ENCODE results near the gene CCNI2. TPM values are rescaled to one million over a fixed set of nuclear protein-coding genes. Genes with fewer than 3 reads are reported as not detected.

The CCNI2 gene
- total RNA-seq, 3 donors from 2014 or later: 0.98 to 2.0 TPM; not detected in 1

DNA sequence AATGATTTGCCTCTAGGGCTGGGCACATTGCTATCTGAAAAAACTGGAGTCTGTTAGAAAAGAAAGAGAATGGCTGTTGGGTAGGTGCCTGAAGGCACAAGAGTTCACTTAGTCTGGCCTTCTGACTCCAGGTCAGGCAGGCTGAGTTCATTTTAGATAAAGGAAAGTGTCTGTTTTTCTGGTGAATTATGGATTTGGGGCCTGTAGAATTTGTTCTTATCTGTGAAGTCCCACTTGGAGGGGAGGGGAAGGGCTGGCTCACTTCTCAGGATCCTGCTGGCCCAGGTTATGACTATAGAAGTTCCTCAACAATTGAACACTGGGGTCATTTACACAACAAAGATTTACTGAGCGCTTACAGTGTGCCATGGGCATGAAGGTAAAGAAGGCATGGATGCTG, 41.3 kb downstream of the CCNI2 start:
- no peak overlapping the region for H3K27ac ChIP-seq
- H3K27me3 ChIP-seq: no peaks in the 10 kb centered on the region
- no peak overlapping the region for H3K4me3 ChIP-seq
- no peaks in the 10 kb centered on the region for H3K36me3 ChIP-seq
- H3K4me1 ChIP-seq: no peaks in the 10 kb centered on the region
- DNase-seq (ENCODE audit: low spot score in 2 of 2): no peak
- TF ChIP-seq POLR2AphosphoS5 (IDR thresholded peaks at IDR 0.05) (no peak), POLR2A (IDR thresholded peaks at IDR 0.05) (no peak)
- TF ChIP-seq, protein P1, sequence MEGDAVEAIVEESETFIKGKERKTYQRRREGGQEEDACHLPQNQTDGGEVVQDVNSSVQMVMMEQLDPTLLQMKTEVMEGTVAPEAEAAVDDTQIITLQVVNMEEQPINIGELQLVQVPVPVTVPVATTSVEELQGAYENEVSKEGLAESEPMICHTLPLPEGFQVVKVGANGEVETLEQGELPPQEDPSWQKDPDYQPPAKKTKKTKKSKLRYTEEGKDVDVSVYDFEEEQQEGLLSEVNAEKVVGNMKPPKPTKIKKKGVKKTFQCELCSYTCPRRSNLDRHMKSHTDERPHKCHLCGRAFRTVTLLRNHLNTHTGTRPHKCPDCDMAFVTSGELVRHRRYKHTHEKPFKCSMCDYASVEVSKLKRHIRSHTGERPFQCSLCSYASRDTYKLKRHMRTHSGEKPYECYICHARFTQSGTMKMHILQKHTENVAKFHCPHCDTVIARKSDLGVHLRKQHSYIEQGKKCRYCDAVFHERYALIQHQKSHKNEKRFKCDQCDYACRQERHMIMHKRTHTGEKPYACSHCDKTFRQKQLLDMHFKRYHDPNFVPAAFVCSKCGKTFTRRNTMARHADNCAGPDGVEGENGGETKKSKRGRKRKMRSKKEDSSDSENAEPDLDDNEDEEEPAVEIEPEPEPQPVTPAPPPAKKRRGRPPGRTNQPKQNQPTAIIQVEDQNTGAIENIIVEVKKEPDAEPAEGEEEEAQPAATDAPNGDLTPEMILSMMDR (IDR thresholded peaks at IDR 0.05): no peak
- H3K9me3 ChIP-seq: no peaks in the 10 kb centered on the region
- intact Hi-C loops (cut with DNase I; ENCODE audit: low total_unique reads): no loop called here

DNA sequence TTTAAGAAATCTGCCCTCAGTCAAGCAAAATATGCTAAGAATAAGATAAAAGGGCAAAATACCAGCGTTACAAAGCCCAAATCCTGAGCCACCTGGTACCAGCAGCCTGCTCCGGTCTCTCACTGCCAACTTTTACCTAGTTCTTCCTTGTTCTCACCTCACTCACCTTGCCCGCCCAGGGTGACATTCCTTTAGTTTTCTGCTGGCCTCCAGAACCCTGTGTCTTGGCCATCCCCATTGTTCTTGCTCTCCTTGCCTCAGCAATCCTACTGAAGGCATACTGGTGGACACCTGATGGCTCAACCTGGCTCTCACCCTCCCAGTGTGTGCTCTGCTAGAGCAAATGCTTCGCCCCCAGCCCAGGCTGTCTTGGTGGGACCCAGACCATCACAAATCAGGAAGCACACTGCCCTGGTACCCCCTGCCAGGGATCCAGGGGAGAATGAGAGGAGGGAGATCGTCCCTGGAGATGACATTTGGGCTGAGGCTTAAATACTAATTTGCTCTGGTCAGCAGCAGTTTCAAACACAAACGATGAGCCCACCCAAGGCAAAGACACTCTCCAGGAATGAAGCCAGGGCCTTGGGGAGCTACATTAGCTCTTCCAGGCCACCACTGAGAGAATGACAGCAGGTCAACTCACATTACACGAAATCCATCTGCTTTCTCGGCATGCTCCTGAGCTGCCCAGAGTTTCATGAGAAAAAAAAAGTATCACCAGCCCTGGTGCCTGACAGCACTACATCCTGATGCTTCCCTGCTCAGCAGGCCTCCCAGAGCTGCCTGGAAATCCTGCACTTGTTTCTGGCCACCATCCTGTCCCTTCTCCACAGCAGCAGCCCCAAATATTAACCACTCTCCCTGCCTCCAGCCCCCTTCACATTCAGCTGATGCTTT, 42.0 kb downstream of the CCNI2 start:
- H3K27me3 ChIP-seq: no peaks in the 10 kb centered on the region
- no peak for DNase-seq (ENCODE audit: low spot score in 2 of 2)
- no peak overlapping the region for H3K27ac ChIP-seq
- H3K36me3 ChIP-seq: no peaks in the 10 kb centered on the region
- no peak overlapping the region for H3K4me3 ChIP-seq
- TF ChIP-seq POLR2A (IDR thresholded peaks at IDR 0.05) (no peak), POLR2AphosphoS5 (IDR thresholded peaks at IDR 0.05) (no peak)
- TF ChIP-seq, protein P1 (IDR thresholded peaks at IDR 0.05): no peak
- no peaks in the 10 kb centered on the region for H3K4me1 ChIP-seq
- intact Hi-C loops (cut with DNase I; ENCODE audit: low total_unique reads): no loop called here
- H3K9me3 ChIP-seq: no peaks in the 10 kb centered on the region

DNA sequence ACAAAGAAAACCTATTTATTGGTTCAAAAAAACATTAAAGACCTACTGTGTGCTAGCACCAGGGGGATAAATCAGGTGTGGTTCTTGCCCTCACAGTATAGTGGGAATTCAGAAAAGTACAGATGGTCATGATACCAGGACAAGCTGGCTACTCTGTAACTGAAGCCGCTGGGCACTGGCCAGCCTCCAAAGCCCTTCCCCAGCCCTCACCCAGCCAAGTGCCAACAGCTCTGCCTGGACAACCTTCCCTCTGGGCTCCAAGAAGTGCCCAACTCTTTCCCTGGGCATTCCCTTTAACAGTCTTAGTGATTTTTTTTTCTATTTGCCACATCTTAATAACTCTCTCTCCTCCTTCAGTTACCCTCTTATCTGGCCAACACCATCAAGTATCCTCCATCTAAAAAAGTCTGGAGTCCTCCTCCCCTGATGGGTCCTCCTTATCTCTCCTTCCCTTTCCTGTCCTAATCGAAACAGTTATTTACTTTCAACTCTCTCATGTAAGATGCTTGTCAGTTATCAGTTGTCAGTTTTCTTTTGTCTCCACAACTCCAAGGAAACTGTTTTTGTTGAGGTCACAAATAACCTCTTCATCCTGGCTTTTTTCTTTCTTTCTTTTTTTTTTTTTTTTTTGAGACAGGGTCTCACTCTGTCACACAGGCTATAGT, 43.1 kb downstream of the CCNI2 start:
- H3K4me1 ChIP-seq: no peaks in the 10 kb centered on the region
- H3K27me3 ChIP-seq: no peaks in the 10 kb centered on the region
- no peaks in the 10 kb centered on the region for H3K9me3 ChIP-seq
- intact Hi-C loops (cut with DNase I; ENCODE audit: low total_unique reads): no loop called here
- H3K36me3 ChIP-seq: no peaks in the 10 kb centered on the region
- no peak for DNase-seq (ENCODE audit: low spot score in 2 of 2)
- H3K27ac ChIP-seq: no peak overlapping the region
- H3K4me3 ChIP-seq: no peak overlapping the region
- no peak for TF ChIP-seq POLR2A (IDR thresholded peaks at IDR 0.05)
- TF ChIP-seq POLR2AphosphoS5 (IDR thresholded peaks at IDR 0.05): no peak
- TF ChIP-seq, protein P1 (IDR thresholded peaks at IDR 0.05): no peak

DNA sequence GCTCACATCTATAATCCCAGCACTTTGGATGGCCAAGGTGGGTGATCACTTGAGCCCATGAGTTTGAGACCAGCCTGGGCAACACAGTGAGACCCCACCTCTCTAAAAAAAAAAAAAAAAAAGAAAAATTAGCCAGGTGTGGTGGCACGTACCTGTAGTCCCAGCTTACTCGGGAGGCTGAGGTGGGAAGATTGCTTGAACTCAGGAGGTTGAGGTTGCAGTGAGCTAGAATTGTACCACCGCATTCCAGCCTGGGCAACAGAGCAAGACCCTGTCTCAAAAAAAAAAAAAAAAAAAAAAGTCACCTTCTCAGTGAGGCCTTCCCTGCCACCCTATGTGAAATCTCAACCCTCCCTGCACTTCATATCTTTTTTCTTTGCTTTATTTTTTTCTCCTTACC, 43.8 kb downstream of the CCNI2 start:
- Histone ChIP-seq H3K4me3 (no peak overlapping the region), H3K4me1 (no peaks in the 10 kb centered on the region), H3K9me3 (no peaks in the 10 kb centered on the region), H3K27ac (no peak overlapping the region), H3K36me3 (no peaks in the 10 kb centered on the region), H3K27me3 (no peaks in the 10 kb centered on the region)
- TF ChIP-seq, protein P1 (IDR thresholded peaks at IDR 0.05): no peak
- no peak for TF ChIP-seq POLR2AphosphoS5 (IDR thresholded peaks at IDR 0.05)
- TF ChIP-seq POLR2A (IDR thresholded peaks at IDR 0.05): no peak
- DNase-seq (ENCODE audit: low spot score in 2 of 2): no peak
- intact Hi-C loops (cut with DNase I; ENCODE audit: low total_unique reads): no loop called here

DNA sequence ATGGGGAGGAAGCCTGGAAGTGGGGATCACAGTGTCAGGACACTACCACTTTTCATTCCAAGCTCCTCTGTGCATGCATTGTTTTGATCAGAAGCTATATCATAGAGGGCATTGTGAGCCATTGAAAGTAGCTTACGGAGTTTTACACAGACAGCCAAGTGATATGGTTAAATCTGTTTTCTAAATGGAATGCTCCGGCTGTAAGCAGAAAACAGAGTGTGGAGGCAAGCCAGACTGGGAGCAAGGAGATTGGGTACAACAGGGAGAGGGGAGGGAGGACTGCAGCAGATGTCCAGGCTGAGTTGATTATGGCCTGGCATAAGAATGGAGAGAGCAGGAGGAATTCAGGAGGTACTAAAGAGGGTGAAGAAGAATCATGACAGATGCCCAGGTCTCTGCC, 50.4 kb downstream of the CCNI2 start:
- H3K4me3 ChIP-seq: no peak overlapping the region
- intact Hi-C loops (cut with DNase I; ENCODE audit: low total_unique reads): no loop called here
- no peak for TF ChIP-seq POLR2AphosphoS5 (IDR thresholded peaks at IDR 0.05)
- no peak for TF ChIP-seq POLR2A (IDR thresholded peaks at IDR 0.05)
- TF ChIP-seq, protein P1 (IDR thresholded peaks at IDR 0.05): no peak
- no peak for DNase-seq (ENCODE audit: low spot score in 2 of 2)
- no peaks in the 10 kb centered on the region for H3K4me1 ChIP-seq
- no peaks in the 10 kb centered on the region for H3K27me3 ChIP-seq
- no peaks in the 10 kb centered on the region for H3K9me3 ChIP-seq
- H3K36me3 ChIP-seq: no peaks in the 10 kb centered on the region
- H3K27ac ChIP-seq: no peak overlapping the region
